ENCODE data around the gene RRAD. TPM values are rescaled to one million over a fixed set of nuclear protein-coding genes. Genes with fewer than 3 reads are reported as not detected.

Gene RRAD
- total and polyA plus RNA-seq, 2 of the 4 experiments (the other 2 are of a cell fraction): 1.3 to 2.1 TPM

GRCh38 chr16:66873685-66874055, 51.7 kb downstream of the RRAD start (continued):
- no peak for TF ChIP-seq ELK1 (IDR thresholded peaks at IDR 0.05; ENCODE audit: borderline replicate concordance, low read depth, low read length)
- no peak for TF ChIP-seq RFX5 (IDR thresholded peaks at IDR 0.05; ENCODE audit: low read depth, low read length)
- TF ChIP-seq BHLHE40 (IDR thresholded peaks at IDR 0.05; ENCODE audit: low read depth, low read length): no peak
- TF ChIP-seq FOS (IDR thresholded peaks at IDR 0.05; ENCODE audit: low read depth, low read length): no peak

Measured in IMR-90 (cell line).